ENCODE data around the gene CYP21A2. TPM values are rescaled to one million over a fixed set of nuclear protein-coding genes. Genes with fewer than 3 reads are reported as not detected.

The CYP21A2 gene
- total RNA-seq, 2 experiments from 2014 or later, result not detected

- Histone ChIP-seq H3K36me3 (ENCODE audit: insufficient read depth, low read length) (no peaks in the 10 kb centered on the region), H3K79me2 (ENCODE audit: insufficient read depth, low read depth, low read length) (no peaks in the 10 kb centered on the region), H4K20me1 (ENCODE audit: insufficient read depth, low read length) (no peaks in the 10 kb centered on the region), H2AFZ (ENCODE audit: low read length) (no peak overlapping the region), H3K4me3 (ENCODE audit: low read depth, low read length, poor library complexity, severe bottlenecking) (no peak overlapping the region), H3K4me2 (ENCODE audit: low read length) (no peak overlapping the region), H3K9me2 (ENCODE audit: insufficient read depth, low read length) (no peaks in the 10 kb centered on the region), H3K9me3 (ENCODE audit: low read length) (no peaks in the 10 kb centered on the region), H3K27ac (ENCODE audit: low read depth, low read length, poor library complexity, severe bottlenecking) (no peak overlapping the region), H3K4me1 (ENCODE audit: insufficient read depth, low read length, poor library complexity, severe bottlenecking) (no peaks in the 10 kb centered on the region)
- DNase-seq (ENCODE audit: low spot score), result no peak
- BruUV-seq (replicated peaks), result no TSS peak
- POLR2A ChIA-PET, result no interaction called here
- CTCF ChIA-PET (ENCODE audit: unreplicated experiment), result no interaction called here
- no peak for TF ChIP-seq EZH2phosphoT487 (IDR thresholded peaks at IDR 0.05; ENCODE audit: borderline replicate concordance, low read depth, low read length)
- no peak for TF ChIP-seq CTCF (conservative IDR thresholded peaks at IDR 0.05; ENCODE audit: low read length)
- intact Hi-C loops (cut with micrococcal nuclease; ENCODE audit: unreplicated experiment), result no loop called here
Observed at GRCh38 chr6:32079566-32080290, 41.5 kb downstream of the CYP21A2 start.

- Histone ChIP-seq H3K4me3 (ENCODE audit: low read depth, low read length, poor library complexity, severe bottlenecking) (no peak overlapping the region), H3K4me1 (ENCODE audit: insufficient read depth, low read length, poor library complexity, severe bottlenecking) (no peaks in the 10 kb centered on the region), H3K79me2 (ENCODE audit: insufficient read depth, low read depth, low read length) (no peaks in the 10 kb centered on the region), H3K4me2 (ENCODE audit: low read length) (no peak overlapping the region), H3K9me3 (ENCODE audit: low read length) (no peaks in the 10 kb centered on the region), H4K20me1 (ENCODE audit: insufficient read depth, low read length) (no peaks in the 10 kb centered on the region), H3K36me3 (ENCODE audit: insufficient read depth, low read length) (no peaks in the 10 kb centered on the region), H3K9me2 (ENCODE audit: insufficient read depth, low read length) (no peaks in the 10 kb centered on the region), H2AFZ (ENCODE audit: low read length) (no peak overlapping the region), H3K27ac (ENCODE audit: low read depth, low read length, poor library complexity, severe bottlenecking) (no peak overlapping the region)
- no peak for DNase-seq (ENCODE audit: low spot score)
- ChIA-PET CTCF (ENCODE audit: unreplicated experiment) (no interaction called here), POLR2A (no interaction called here)
- intact Hi-C loops (cut with micrococcal nuclease; ENCODE audit: unreplicated experiment), result no loop called here
- no TSS peak for BruUV-seq (replicated peaks)
- TF ChIP-seq EZH2phosphoT487 (IDR thresholded peaks at IDR 0.05; ENCODE audit: borderline replicate concordance, low read depth, low read length), result no peak
- TF ChIP-seq CTCF (conservative IDR thresholded peaks at IDR 0.05; ENCODE audit: low read length), result no peak
Observed at GRCh38 chr6:32081168-32081990, 43.2 kb downstream of the CYP21A2 start.

- H3K36me3 ChIP-seq (ENCODE audit: insufficient read depth, low read length), result no peaks in the 10 kb centered on the region
- CTCF ChIA-PET (ENCODE audit: unreplicated experiment), result no interaction called here
- H3K27ac ChIP-seq (ENCODE audit: low read depth, low read length, poor library complexity, severe bottlenecking), result no peak overlapping the region
- BruUV-seq (replicated peaks), result no TSS peak
- H3K9me3 ChIP-seq (ENCODE audit: low read length), result no peaks in the 10 kb centered on the region
- no peaks in the 10 kb centered on the region for H3K9me2 ChIP-seq (ENCODE audit: insufficient read depth, low read length)
- H3K4me2 ChIP-seq (ENCODE audit: low read length), result no peak overlapping the region
- H3K79me2 ChIP-seq (ENCODE audit: insufficient read depth, low read depth, low read length), result no peaks in the 10 kb centered on the region
- no peak overlapping the region for H2AFZ ChIP-seq (ENCODE audit: low read length)
- no peaks in the 10 kb centered on the region for H3K4me1 ChIP-seq (ENCODE audit: insufficient read depth, low read length, poor library complexity, severe bottlenecking)
- H4K20me1 ChIP-seq (ENCODE audit: insufficient read depth, low read length), result no peaks in the 10 kb centered on the region
- intact Hi-C loops (cut with micrococcal nuclease; ENCODE audit: unreplicated experiment), result no loop called here
- DNase-seq (ENCODE audit: low spot score), result no peak
- POLR2A ChIA-PET, result interaction anchor here (0.6 to 0.7 kb wide), 2 partner anchors 19 to 181 kb away, joined by 3 to 4 read pairs; no protein-coding TSS in a partner anchor
- no peak for TF ChIP-seq EZH2phosphoT487 (IDR thresholded peaks at IDR 0.05; ENCODE audit: borderline replicate concordance, low read depth, low read length)
- TF ChIP-seq CTCF (conservative IDR thresholded peaks at IDR 0.05; ENCODE audit: low read length), result no peak
- H3K4me3 ChIP-seq (ENCODE audit: low read depth, low read length, poor library complexity, severe bottlenecking), result no peak overlapping the region
Observed at GRCh38 chr6:32082478-32082877, 44.3 kb downstream of the CYP21A2 start.

All from OCI-LY7 (cell line).